Esophagus muscularis mucosa (tissue), 4 donors: ENCODE results near the gene SMARCAD1. TPM values are rescaled to one million over a fixed set of nuclear protein-coding genes. Genes with fewer than 3 reads are reported as not detected.

Experiments
- DNase-seq: peaks from one replicate; pipeline ENCODE4 v3.0.0-alpha.2; 2017; ENCODE audit errors: extremely low spot score
- H3K27ac ChIP-seq, 4 donors: fragments of 200-600 bp; sonication (generic); replicated peaks in 1 of 4; 1 replicate in 3 of 4; 2 replicates in 1 of 4; pipeline ENCODE4 v1.5.1; 2016 to 2019; ENCODE audit warnings: mild to moderate bottlenecking in 1 of 4
- H3K27me3 ChIP-seq, 4 donors: fragments of 200-600 bp; sonication (generic); one replicate each; pipeline versions ENCODE4 v1.5.1 to v1.6.0; 2016 to 2019
- H3K36me3 ChIP-seq, 4 donors: fragments of 200-600 bp; sonication (generic); one replicate each; pipeline ENCODE4 v1.5.1; 2016 to 2019
- H3K4me1 ChIP-seq, 4 donors: fragments of 200-600 bp; sonication (generic); one replicate each; pipeline ENCODE4 v1.5.1; 2016 to 2019
- H3K4me3 ChIP-seq, 4 donors: fragments of 200-600 bp; sonication (generic); 1 replicate in 2 of 4; 2 replicates in 2 of 4; pipeline ENCODE4 v1.5.1; 2016 to 2019; ENCODE audit warnings: mild to moderate bottlenecking in 4 of 4, moderate library complexity in 1 of 4
- H3K9me3 ChIP-seq, 4 donors: fragments of 200-600 bp; sonication (generic); 1 replicate in 3 of 4; 2 replicates in 1 of 4; pipeline ENCODE4 v1.5.1; 2016 to 2019
- CTCF ChIP-seq, 3 experiments: fragments of 200-600 bp in 2 of 3; fragments of 450-650 bp in 1 of 3; sonication (generic) in 2 of 3; IDR thresholded peaks; one replicate each; pipeline ENCODE4 v1.5.1; 2017 to 2019; ENCODE audit warnings: antibody characterized with exemption in 3 of 3, mild to moderate bottlenecking in 2 of 3, moderate library complexity in 1 of 3
- EP300 ChIP-seq: sonication (generic); formaldehyde crosslinking; IDR thresholded peaks from one replicate; pipeline ENCODE4 v1.6.1; 2017; ENCODE audit warnings: antibody characterized with exemption
- POLR2A ChIP-seq: fragments of 450-650 bp; IDR thresholded peaks from one replicate; pipeline ENCODE4 v1.6.1; 2017; ENCODE audit warnings: antibody characterized with exemption, moderate library complexity, mild to moderate bottlenecking, low read depth
- POLR2AphosphoS5 ChIP-seq, 2 donors: sonication (generic); formaldehyde crosslinking; IDR thresholded peaks; one replicate each; pipeline ENCODE4 v1.6.1; 2017; ENCODE audit warnings: antibody characterized with exemption in 2 of 2
- WGBS: methylation state at CpG from one replicate; pipeline ENCODE4 v1.1.5; 2018; 5-methylcytosine and 5-hydroxymethylcytosine counted together
- intact Hi-C: fragments of 100-400 bp; cut with DNase I; formaldehyde crosslinking; loops from one replicate; pipeline ENCODE4 v1.15.1; 2023
- total RNA-seq, 4 donors: library from RNA; depleted of rRNA; stranded (reverse); fragments of >200 nt; gene quantifications; one replicate each; pipeline versions ENCODE4 v1.1.0 to v1.2.1, GENCODE V29; 2016

SMARCAD1 gene
- total RNA-seq, 4 donors from 2014 or later, result 12.3 to 19.1 (median 14.5) TPM

DNA sequence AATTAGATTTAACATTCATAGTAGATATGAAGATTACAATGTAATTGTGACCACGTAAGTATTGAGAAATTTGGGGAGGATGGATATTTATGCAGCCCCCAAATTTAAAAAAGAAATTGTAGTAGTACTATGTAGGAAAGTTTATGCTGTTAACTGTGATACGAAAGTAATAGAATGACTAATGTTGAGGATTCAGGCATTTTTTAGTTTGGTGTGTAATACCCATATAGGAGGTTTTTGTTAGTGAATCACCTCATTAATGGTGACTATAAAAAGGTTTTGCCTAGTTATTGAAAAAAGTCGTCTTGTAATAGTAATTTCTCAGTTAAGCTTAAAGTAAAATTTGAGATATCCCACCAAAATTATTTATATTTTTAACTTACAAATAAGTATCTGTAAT lies 67.2 kb downstream of the SMARCAD1 start:
- Histone ChIP-seq H3K4me1 (no peaks in the 10 kb centered on the region), H3K27ac (no peak overlapping the region), H3K36me3 (peaks cover 42 to 92% (median 67%) of the 10 kb centered on the region in 4 donors), H3K4me3 (no peak overlapping the region), H3K9me3 (no peaks in the 10 kb centered on the region), H3K27me3 (no peaks in the 10 kb centered on the region)
- intact Hi-C loops, result no loop called here
- WGBS, result 89% methylated on average over 3 of the region's 3 CpGs
- DNase-seq, result no peak
- TF ChIP-seq CTCF (IDR thresholded peaks at IDR 0.05) (no peak), POLR2A (no peak), POLR2AphosphoS5 (IDR thresholded peaks at IDR 0.05) (no peak), EP300 (no peak)

DNA sequence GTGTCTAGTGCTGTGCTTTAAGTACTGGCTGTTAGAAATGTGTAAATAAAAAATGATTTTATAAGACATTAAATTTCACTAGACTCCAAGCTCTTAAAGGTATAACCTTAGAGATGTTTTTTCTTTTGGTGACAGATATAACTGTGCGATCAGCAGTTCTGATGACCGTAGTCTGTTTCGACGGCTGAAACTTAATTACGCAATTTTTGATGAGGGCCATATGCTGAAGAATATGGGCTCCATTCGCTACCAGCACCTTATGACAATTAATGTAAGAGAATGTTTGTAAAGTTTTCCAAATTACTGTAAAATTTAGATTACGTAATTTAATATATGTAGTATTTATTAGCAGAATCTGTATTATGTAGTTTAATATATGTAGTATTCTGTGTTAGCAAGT lies 68.5 kb downstream of the SMARCAD1 start:
- no peak for TF ChIP-seq POLR2AphosphoS5 (IDR thresholded peaks at IDR 0.05)
- TF ChIP-seq POLR2A, result no peak
- no peak for TF ChIP-seq CTCF (IDR thresholded peaks at IDR 0.05)
- TF ChIP-seq EP300, result no peak

DNA sequence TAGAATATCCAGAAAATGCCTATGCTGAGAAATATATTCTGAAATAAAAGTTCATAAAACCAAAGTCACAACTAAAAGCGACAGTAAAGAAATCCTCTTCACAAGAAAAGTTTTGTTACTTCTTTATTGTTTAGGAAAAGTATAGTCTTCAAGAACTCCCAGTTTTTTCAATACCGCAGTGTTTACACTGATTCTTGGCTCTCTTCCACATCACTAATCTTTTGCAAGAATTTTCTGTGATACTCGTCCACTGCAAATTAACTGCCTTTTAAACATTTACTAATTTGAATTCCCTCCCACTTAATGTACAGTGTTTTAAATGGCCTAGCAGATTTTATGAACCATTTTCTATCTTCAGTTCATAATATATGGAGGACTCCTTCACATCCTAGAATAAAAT lies 69.9 kb downstream of the SMARCAD1 start:
- Histone ChIP-seq H3K36me3 (peaks cover 42 to 94% (median 75%) of the 10 kb centered on the region in 4 donors), H3K27ac (no peak overlapping the region), H3K4me1 (no peaks in the 10 kb centered on the region), H3K27me3 (no peaks in the 10 kb centered on the region), H3K4me3 (no peak overlapping the region), H3K9me3 (no peaks in the 10 kb centered on the region)
- no peak for DNase-seq
- TF ChIP-seq CTCF (IDR thresholded peaks at IDR 0.05), result no peak
- WGBS, result 68% methylated on average over 3 of the region's 3 CpGs
- intact Hi-C loops, result no loop called here

More for the DNA sequence above, 68.5 kb downstream of the SMARCAD1 start:
- H3K4me3 ChIP-seq, result no peak overlapping the region
- peaks cover 48 to 95% (median 74%) of the 10 kb centered on the region in 4 donors for H3K36me3 ChIP-seq
- 96% methylated on average over 7 of the region's 7 CpGs for WGBS
- H3K4me1 ChIP-seq, result no peaks in the 10 kb centered on the region
- DNase-seq, result no peak
- intact Hi-C loops, result no loop called here
- H3K9me3 ChIP-seq, result no peaks in the 10 kb centered on the region
- H3K27ac ChIP-seq, result no peak overlapping the region
- H3K27me3 ChIP-seq, result no peaks in the 10 kb centered on the region

DNA sequence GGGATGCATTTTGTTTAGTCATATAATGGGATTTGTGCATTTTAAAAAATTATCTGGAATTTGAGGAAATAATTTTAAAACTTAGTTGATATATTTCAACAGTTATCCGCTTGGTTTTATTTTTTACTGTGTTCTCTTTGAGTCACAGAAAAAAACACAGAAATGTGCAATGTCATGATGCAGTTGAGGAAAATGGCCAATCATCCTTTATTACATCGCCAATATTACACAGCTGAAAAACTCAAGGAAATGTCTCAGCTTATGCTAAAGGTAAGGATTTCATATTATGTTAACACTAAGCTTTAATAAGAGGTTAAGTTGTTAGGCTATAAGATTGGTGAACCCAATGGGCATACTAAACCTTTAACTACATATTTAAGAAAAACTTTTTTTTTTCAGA lies 71.1 kb downstream of the SMARCAD1 start:
- peaks cover 46 to 95% (median 75%) of the 10 kb centered on the region in 4 donors for H3K36me3 ChIP-seq
- no peak overlapping the region for H3K4me3 ChIP-seq
- TF ChIP-seq CTCF (IDR thresholded peaks at IDR 0.05) (no peak), POLR2A (no peak), POLR2AphosphoS5 (IDR thresholded peaks at IDR 0.05) (no peak), EP300 (no peak)
- no peak overlapping the region for H3K27ac ChIP-seq
- no peaks in the 10 kb centered on the region for H3K27me3 ChIP-seq
- H3K4me1 ChIP-seq, result no peaks in the 10 kb centered on the region
- H3K9me3 ChIP-seq, result no peaks in the 10 kb centered on the region
- no peak for DNase-seq
- intact Hi-C loops, result no loop called here
- WGBS, result 94% methylated on average over 2 of the region's 2 CpGs

- peaks cover 31 to 90% (median 58%) of the 10 kb centered on the region in 4 donors for H3K36me3 ChIP-seq
- no peak for TF ChIP-seq EP300
- TF ChIP-seq POLR2AphosphoS5 (IDR thresholded peaks at IDR 0.05), result no peak
- no peak for TF ChIP-seq CTCF (IDR thresholded peaks at IDR 0.05)
- no peak for TF ChIP-seq POLR2A
- no peaks in the 10 kb centered on the region for H3K4me1 ChIP-seq
- intact Hi-C loops, result no loop called here
- no peak for DNase-seq
- H3K27me3 ChIP-seq, result no peaks in the 10 kb centered on the region
- H3K4me3 ChIP-seq, result no peak overlapping the region
- H3K9me3 ChIP-seq, result no peaks in the 10 kb centered on the region
- H3K27ac ChIP-seq, result no peak overlapping the region
- 76% methylated on average over 1 of the region's 1 CpG for WGBS
Measured at GRCh38 chr4:94284889-94285288, 77.2 kb downstream of the SMARCAD1 start.
